GM12878 (cell line): Measurements from ENCODE around the gene SLC4A3. TPM values are rescaled to one million over a fixed set of nuclear protein-coding genes. Genes with fewer than 3 reads are reported as not detected.

Experiments
- ATAC-seq: fragments of 200-7000 bp; cut with Tn5 transposase; 3 replicates; pipeline ENCODE4 v1.9.1; 2020; ENCODE audit warnings: mild to moderate bottlenecking, moderate library complexity
- BruUV-seq: library from RNA; stranded (reverse); fragments of 400-500 nt; replicated peaks from 2 replicates; lab custom pipeline; 2021; lab: Mats Ljungman, UMichigan
- CTCF ChIA-PET: fragments of 300-600 bp; sonication (Branson Sonifier 250); formaldehyde crosslinking; extraction: SDS; loops from one replicate; lab custom pipeline; 2021; ENCODE audit warnings: inconsistent platforms; lab: Yijun Ruan, JAX
- POLR2A ChIA-PET: fragments of 350-600 bp; formaldehyde crosslinking; extraction: SDS; loops from one replicate; lab custom pipeline; 2021; ENCODE audit warnings: inconsistent platforms; lab: Charles Lee
- RAD21 ChIA-PET: fragments of 300-600 bp; sonication (Branson Sonifier 250); formaldehyde crosslinking; loops from one replicate; lab custom pipeline; 2023; ENCODE audit warnings: antibody characterized with exemption; ENCODE audit not compliant: unreplicated experiment; lab: Charles Lee
- SMC1A ChIA-PET: fragments of 300-600 bp; sonication (Branson Sonifier 250); formaldehyde crosslinking; loops from one replicate; lab custom pipeline; 2023; ENCODE audit not compliant: unreplicated experiment, uncharacterized antibody; lab: Charles Lee
- DNase-seq: peaks from one replicate; pipeline ENCODE4 v3.0.0-alpha.2; 2011; ENCODE audit warnings: low read depth, low spot score
- FAIRE-seq: peaks from 3 replicates; lab custom pipeline; 2011; peaks lifted over from hg19 to GRCh38; lab: Jason Lieb, UNC
- H2AFZ ChIP-seq: 2 replicates; pipeline ENCODE4 v1.6.0; 2011; ENCODE audit warnings: low read depth, low read length, control low read depth; ENCODE audit not compliant: control insufficient read depth
- H3K27ac ChIP-seq: 2 replicates; pipeline ENCODE4 v1.5.1; 2011; ENCODE audit warnings: control low read depth; ENCODE audit not compliant: control insufficient read depth, insufficient read depth
- H3K27me3 ChIP-seq, 2 experiments: replicated peaks in 1 of 2; 2 replicates each; pipeline versions ENCODE4 v1.6.0 to v1.6.1; 2011; ENCODE audit warnings: low read length in 1 of 2; ENCODE audit not compliant: control insufficient read depth in 2 of 2, insufficient read depth in 2 of 2
- H3K36me3 ChIP-seq, 2 experiments: 2 replicates each; pipeline ENCODE4 v1.5.1; 2011; ENCODE audit warnings: low read length in 1 of 2; ENCODE audit not compliant: control insufficient read depth in 2 of 2, insufficient read depth in 2 of 2
- H3K4me1 ChIP-seq: 2 replicates; pipeline ENCODE4 v1.6.1; 2011; ENCODE audit warnings: mild to moderate bottlenecking, low read length, moderate library complexity, mixed read lengths; ENCODE audit not compliant: control insufficient read depth, insufficient read depth
- H3K4me2 ChIP-seq: 2 replicates; pipeline ENCODE4 v1.6.0; 2011; ENCODE audit warnings: control low read depth; ENCODE audit not compliant: control insufficient read depth, insufficient read depth
- H3K4me3 ChIP-seq: fragments of 200-600 bp; sonication (generic); 2 replicates; pipeline ENCODE4 v1.5.1; 2016
- H3K79me2 ChIP-seq: 2 replicates; pipeline ENCODE4 v1.6.0; 2011; ENCODE audit warnings: low read length; ENCODE audit not compliant: control insufficient read depth, insufficient read depth
- H3K9ac ChIP-seq: 2 replicates; pipeline ENCODE4 v1.8.0; 2011; ENCODE audit warnings: low read length, control low read depth, mixed read lengths; ENCODE audit not compliant: control insufficient read depth, insufficient read depth
- H3K9me3 ChIP-seq: replicated peaks from 3 replicates; pipeline ENCODE4 v1.5.1; 2011; ENCODE audit warnings: mild to moderate bottlenecking, low read length; ENCODE audit not compliant: control insufficient read depth, insufficient read depth
- H4K20me1 ChIP-seq: 2 replicates; pipeline ENCODE4 v1.6.0; 2011; ENCODE audit not compliant: control insufficient read depth, insufficient read depth
- CEBPB ChIP-seq, 2 experiments: fragments of 150-350 bp in 1 of 2; IDR thresholded peaks; 2 replicates each; pipeline ENCODE4 v1.6.1; 2012 to 2014; ENCODE audit warnings: low read depth in 2 of 2, low read length in 2 of 2, borderline replicate concordance in 1 of 2, inconsistent platforms in 1 of 2
- IKZF2 ChIP-seq, 2 experiments: fragments of 450-650 bp; IDR thresholded peaks; 2 replicates each; pipeline ENCODE4 v1.6.1; 2017; ENCODE audit warnings: mild to moderate bottlenecking in 2 of 2, moderate library complexity in 2 of 2
- MAX ChIP-seq: IDR thresholded peaks from 2 replicates; pipeline ENCODE4 v1.6.1; 2012; ENCODE audit warnings: low read depth, low read length, improper control_type of control experiment
- MYC ChIP-seq: IDR thresholded peaks from 2 replicates; pipeline ENCODE4 v1.6.1; 2011; ENCODE audit warnings: mild to moderate bottlenecking, low read length, moderate library complexity, inconsistent platforms; ENCODE audit not compliant: insufficient read depth, insufficient replicate concordance, insufficient read length, severe bottlenecking
- NFYA ChIP-seq: IDR thresholded peaks from 2 replicates; pipeline ENCODE4 v1.6.1; 2011; ENCODE audit warnings: low read depth, mild to moderate bottlenecking, low read length, improper control_type of control experiment, borderline replicate concordance
- PAX5 ChIP-seq: IDR thresholded peaks from 2 replicates; pipeline ENCODE4 v1.6.1; 2011; ENCODE audit warnings: low read depth, low read length, borderline replicate concordance
- RELB ChIP-seq: fragments of 450-650 bp; IDR thresholded peaks from 2 replicates; pipeline ENCODE4 v1.6.1; 2017; ENCODE audit warnings: low read depth, mild to moderate bottlenecking, moderate library complexity
- RFX5 ChIP-seq: IDR thresholded peaks from 2 replicates; pipeline ENCODE4 v1.6.1; 2011; ENCODE audit warnings: low read depth, low read length, improper control_type of control experiment
- RUNX3 ChIP-seq: IDR thresholded peaks from 2 replicates; pipeline ENCODE4 v1.6.1; 2012; ENCODE audit warnings: low read length, inconsistent platforms
- SIN3A ChIP-seq: IDR thresholded peaks from 2 replicates; pipeline ENCODE4 v1.6.1; 2012; ENCODE audit warnings: low read depth, low read length, improper control_type of control experiment
- SMAD1 ChIP-seq: fragments of 450-650 bp; IDR thresholded peaks from 2 replicates; pipeline ENCODE4 v1.6.1; 2018; ENCODE audit warnings: mild to moderate bottlenecking, low read depth; ENCODE audit not compliant: partially characterized antibody
- SMAD5 ChIP-seq: IDR thresholded peaks from 2 replicates; pipeline ENCODE4 v1.6.1; 2016; ENCODE audit warnings: antibody characterized with exemption, low read depth
- TBL1XR1 ChIP-seq: IDR thresholded peaks from 2 replicates; pipeline ENCODE4 v1.6.1; 2012; ENCODE audit warnings: low read depth, low read length, improper control_type of control experiment
- TCF3 ChIP-seq: IDR thresholded peaks from 2 replicates; pipeline ENCODE4 v1.6.1; 2012; ENCODE audit warnings: low read depth, mild to moderate bottlenecking, low read length, borderline replicate concordance; ENCODE audit not compliant: insufficient read depth
- ZNF274 ChIP-seq: IDR thresholded peaks from one replicate; pipeline ENCODE4 v1.8.0; 2011; ENCODE audit not compliant: insufficient read length, insufficient read depth
- ZNF384 ChIP-seq: IDR thresholded peaks from 2 replicates; pipeline ENCODE4 v1.6.1; 2012; ENCODE audit warnings: low read depth, mild to moderate bottlenecking, low read length, improper control_type of control experiment, borderline replicate concordance
- WGBS: methylation state at CpG from one replicate; pipeline ENCODE4 v1.1.6; 2016; ENCODE audit warnings: low lambda C conversion rate; ENCODE audit not compliant: insufficient replicate concordance, insufficient coverage; ENCODE audit errors: missing lambda C conversion rate; 5-methylcytosine and 5-hydroxymethylcytosine counted together
- in situ Hi-C: fragments of 300-500 bp; cut with MboI; formaldehyde crosslinking; loops from 9 replicates; pipeline ENCODE4 v1.14.3; 2018; ENCODE audit warnings: mixed read lengths
- intact Hi-C: fragments of 100-400 bp; cut with micrococcal nuclease; formaldehyde crosslinking; loops from one replicate; pipeline ENCODE4 v1.14.2; 2022; ENCODE audit not compliant: unreplicated experiment
- polyA plus RNA-seq, 11 experiments: library from polyadenylated mRNA; depleted of rRNA in 4 of 11; unstranded in 6 of 11; stranded (reverse) in 5 of 11; fragments of >200 nt; fragmentation: Nextera tagmentation in 4 of 11; fragmentation: Illumina TruSeq in 1 of 11; extraction: Ambion mirVana in 4 of 11; extraction: Trizol in 1 of 11; gene quantifications; 1 replicate in 1 of 11; 2 replicates in 10 of 11; pipeline versions ENCODE4 v1.2.1 to v1.2.3, GENCODE V29; 2011 to 2016; ENCODE audit warnings: inconsistent platforms in 2 of 11, missing spikeins in 2 of 11, low read depth in 1 of 11
- total RNA-seq, 4 experiments: library from RNA; depleted of rRNA in 3 of 4; stranded (reverse); fragments of >200 nt in 3 of 4; fragmentation: Illumina TruSeq in 1 of 4; extraction: Trizol in 1 of 4; gene quantifications; 2 replicates each; pipeline versions ENCODE4 v1.2.1 to v1.2.3, GENCODE V29; 2013 to 2021

SLC4A3 gene
- total and polyA plus RNA-seq, 10 of the 15 experiments (the other 5 are each of a cell fraction or from before 2014, with no cell fraction given), result 0.05 to 0.08 TPM; not detected in 8

GRCh38 chr2:219626540-219626939, 890 bp upstream of the SLC4A3 start:
- intact Hi-C loops, result no loop called here
- WGBS, result 59% methylated on average over 8 of the region's 8 CpGs
- H3K9me3 ChIP-seq, result no peaks in the 10 kb centered on the region; the same call in 2 of the 3 replicates
- H3K9ac ChIP-seq, result no peak overlapping the region
- CTCF ChIA-PET, result no interaction called here
- no peak for FAIRE-seq
- no peaks in the 10 kb centered on the region for H3K79me2 ChIP-seq
- no peak overlapping the region for H2AFZ ChIP-seq
- H3K27me3 ChIP-seq, result peaks cover 4 to 6% of the 10 kb centered on the region in 2 experiments
- no peak overlapping the region for H3K4me2 ChIP-seq
- no peak for DNase-seq
- H4K20me1 ChIP-seq, result no peaks in the 10 kb centered on the region; the same call in 1 of the 2 replicates
- RAD21 ChIA-PET, result no interaction called here
- no peak for ATAC-seq
- no TSS peak for BruUV-seq
- POLR2A ChIA-PET, result no interaction called here
- H3K36me3 ChIP-seq, result no peaks in the 10 kb centered on the region
- in situ Hi-C loops, result no loop called here
- SMC1A ChIA-PET, result no interaction called here
- TF ChIP-seq SMAD5 (no peak), PAX5 (no peak)
- TF ChIP-seq, all 136 proteins: peak for 0
- Histone ChIP-seq H3K4me3 (no peak overlapping the region), H3K27ac (no peak overlapping the region), H3K4me1 (no peaks in the 10 kb centered on the region)

GRCh38 chr2:219628235-219628985, 980 bp downstream of the SLC4A3 start:
- peaks cover 4 to 6% of the 10 kb centered on the region in 2 experiments for H3K27me3 ChIP-seq
- ChIA-PET POLR2A (no interaction called here), CTCF (no interaction called here), RAD21 (no interaction called here), SMC1A (no interaction called here)
- no peak overlapping the region for H2AFZ ChIP-seq
- no peak overlapping the region for H3K4me3 ChIP-seq
- H3K4me2 ChIP-seq, result no peak overlapping the region
- DNase-seq, result no peak
- no TSS peak for BruUV-seq
- no peaks in the 10 kb centered on the region for H3K36me3 ChIP-seq
- no peak overlapping the region for H3K27ac ChIP-seq
- H3K4me1 ChIP-seq, result no peaks in the 10 kb centered on the region
- WGBS, result 57% methylated on average over 23 of the region's 26 CpGs
- no peaks in the 10 kb centered on the region; the same call in 1 of the 2 replicates for H4K20me1 ChIP-seq
- no peaks in the 10 kb centered on the region for H3K79me2 ChIP-seq
- no peak for ATAC-seq
- intact Hi-C loops, result no loop called here
- in situ Hi-C loops, result no loop called here
- H3K9me3 ChIP-seq, result no peaks in the 10 kb centered on the region; the same call in 2 of the 3 replicates
- no peak overlapping the region for H3K9ac ChIP-seq
- no peak for FAIRE-seq
- TF ChIP-seq RFX5 (no peak), SMAD1 (no peak), CEBPB (IDR thresholded peaks at IDR 0.05; ENCODE audit: borderline replicate concordance in 1 of 2, low read depth in 2 of 2, low read length in 2 of 2) (no peak), IKZF2 (IDR thresholded peaks at IDR 0.05) (no peak), RUNX3 (no peak), NFYA (no peak), MAX (no peak), ZNF274 (no peak), RELB (no peak), ZNF384 (no peak), TCF3 (no peak), SMAD5 (no peak), TBL1XR1 (no peak), SIN3A (no peak), MYC (no peak)
